Femur (tissue), 1 donor: ENCODE measurements around the gene HLA-DQA1.
"Not testable (repeated sequence)": the region's sequence is repeated elsewhere in the genome, so short reads cannot be mapped to it uniquely, and the experiment has no call there.

Source experiments
- DNase-seq: peaks from one replicate; pipeline ENCODE4 v3.0.0-alpha.2; 2017

HLA-DQA1 gene

DNA sequence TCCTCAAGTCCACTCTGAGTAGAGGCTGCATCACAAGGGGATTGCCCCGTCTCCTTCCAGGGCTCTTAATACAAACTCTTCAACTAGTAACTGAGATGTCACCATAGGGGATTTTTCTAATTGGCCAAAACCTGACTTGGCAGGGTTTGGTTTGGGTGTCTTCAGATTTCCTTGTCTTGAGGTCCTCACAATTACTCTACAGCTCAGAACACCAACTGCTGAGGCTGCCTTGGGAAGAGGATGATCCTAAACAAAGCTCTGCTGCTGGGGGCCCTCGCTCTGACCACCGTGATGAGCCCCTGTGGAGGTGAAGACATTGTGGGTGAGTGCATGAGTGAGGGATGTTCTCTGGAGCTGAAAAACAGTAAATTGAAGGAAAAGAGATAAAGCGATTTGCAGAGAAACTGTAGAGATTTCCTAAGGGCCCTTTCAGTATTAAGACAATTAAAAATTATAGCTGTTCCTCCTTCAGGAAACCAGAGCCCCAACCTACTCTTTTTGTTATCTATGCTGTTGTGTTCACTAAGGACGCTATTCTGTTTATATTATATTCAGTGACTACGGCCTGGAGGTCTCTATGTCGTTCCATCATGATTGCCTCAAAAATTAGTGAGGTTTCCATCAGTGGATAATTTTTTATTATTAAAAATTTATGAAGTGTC lies at the start of gene HLA-DQA1:
Gene HLA-DQA1 (plus strand): TSS at position 188 of the 662 bp plus-strand sequence. CDS start 53 bp downstream, at position 241.
- no peak for DNase-seq

DNA sequence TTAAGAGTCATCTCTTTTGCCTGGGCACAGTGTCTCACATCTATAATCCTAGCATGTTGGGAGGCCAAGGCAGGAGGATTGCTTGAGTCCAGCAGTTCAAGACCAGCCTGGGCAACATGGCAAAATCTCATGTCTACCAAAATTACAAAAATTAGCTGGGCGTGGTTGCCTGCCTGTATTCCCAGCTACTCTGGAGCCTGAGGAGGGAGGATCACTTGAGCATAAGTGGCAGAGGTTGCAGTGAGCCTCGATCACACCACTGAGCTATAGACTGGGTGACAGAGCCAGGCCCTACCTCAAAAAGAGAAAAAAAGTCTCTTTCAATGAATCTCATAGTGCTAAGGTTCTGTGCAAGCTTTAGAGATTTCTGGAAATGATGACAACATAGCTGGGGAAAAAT lies 49.0 kb upstream of the HLA-DQA1 start:
- no peak for DNase-seq

DNA sequence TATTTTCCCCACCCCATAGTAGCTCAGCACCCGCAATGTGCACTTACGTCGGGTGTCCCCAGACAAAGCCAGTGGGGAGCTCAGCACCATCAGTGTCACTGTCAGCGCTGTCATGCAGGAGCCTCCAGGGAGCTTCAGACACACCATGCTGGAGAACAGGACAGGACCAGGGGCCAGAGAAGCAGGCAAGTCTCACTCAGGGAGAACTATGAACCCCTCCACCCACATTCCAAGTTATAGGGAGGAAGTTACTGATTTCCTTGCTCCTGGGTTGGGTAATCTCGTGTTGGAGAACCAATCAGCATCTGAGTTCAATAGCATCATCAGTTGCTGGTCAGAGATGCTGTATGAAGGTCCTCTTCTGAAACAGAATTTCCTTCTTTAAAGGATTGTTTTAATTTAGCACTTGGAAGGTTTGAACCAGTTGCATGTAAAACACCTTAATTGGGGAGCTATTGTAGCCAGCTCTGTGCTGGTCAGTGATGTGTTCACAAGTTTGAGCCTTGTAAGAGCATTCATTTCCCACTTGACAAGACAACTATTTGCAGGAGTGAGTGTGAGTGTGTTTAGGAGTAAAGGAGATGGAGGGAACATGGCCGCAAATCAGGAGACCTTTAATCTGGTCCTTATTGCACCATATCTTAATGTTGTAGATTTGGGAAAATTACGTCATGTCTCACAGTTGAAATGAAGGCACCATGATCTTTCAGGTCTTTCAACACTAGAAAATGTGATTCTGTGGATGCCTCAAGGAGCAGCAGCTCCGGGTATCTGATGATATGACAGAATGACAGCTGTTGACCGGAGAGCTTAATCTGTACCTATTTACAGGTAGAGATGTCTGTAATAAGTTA lies 47.4 kb upstream of the HLA-DQA1 start, which contains the start of gene HLA-DRB1:
Gene HLA-DRB1 (minus strand): TSS at position 253 of the 854 bp plus-strand sequence. CDS start 106 bp downstream, at position 147.
- DNase-seq: peak; percentile 20

GRCh38 chr6:32590713-32591112 lies 46.5 kb upstream of the HLA-DQA1 start:
- DNase-seq: not testable (repeated sequence)

GRCh38 chr6:32597024-32597423 lies 40.2 kb upstream of the HLA-DQA1 start:
- no peak for DNase-seq

- DNase-seq: no peak
Observed at GRCh38 chr6:32602383-32602782, 34.8 kb upstream of the HLA-DQA1 start.

DNA sequence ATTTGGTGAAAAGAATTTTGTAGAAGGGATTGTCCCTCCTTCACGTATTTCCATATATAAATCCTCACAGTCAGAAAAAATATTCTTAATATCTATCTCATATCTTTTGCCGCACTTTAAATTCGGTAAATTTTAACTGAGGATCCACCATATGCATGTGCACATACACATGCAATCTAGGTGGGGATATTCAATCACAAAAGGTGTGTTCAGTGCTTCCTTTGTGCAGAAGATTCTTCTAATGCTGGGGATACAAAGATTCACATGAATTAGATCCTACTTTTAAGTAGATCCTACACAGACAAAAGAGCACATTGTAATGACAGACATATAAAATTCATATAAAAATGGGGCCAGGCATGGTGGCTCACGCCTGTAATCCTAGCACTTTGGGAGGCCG lies 34.0 kb upstream of the HLA-DQA1 start:
- DNase-seq: no peak

DNA sequence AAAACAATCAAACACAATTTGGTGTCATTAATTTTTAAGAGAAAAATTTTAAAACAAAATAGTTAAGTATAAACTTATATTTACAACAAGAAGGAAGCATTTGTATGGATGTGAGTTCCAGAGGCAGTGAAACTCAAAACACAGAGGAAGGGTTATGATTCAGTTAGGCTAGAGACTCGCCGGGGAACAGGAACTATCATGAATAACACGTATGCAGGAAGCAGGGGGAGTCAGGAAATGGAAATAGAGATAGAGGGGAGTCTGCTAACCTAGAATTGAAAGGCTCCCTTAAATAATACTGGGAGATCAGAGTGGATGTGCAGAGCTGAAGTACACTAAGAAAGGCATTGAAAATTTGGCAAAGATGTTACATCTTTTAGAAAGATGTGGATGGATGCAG lies 33.3 kb upstream of the HLA-DQA1 start:
- DNase-seq: no peak

DNA sequence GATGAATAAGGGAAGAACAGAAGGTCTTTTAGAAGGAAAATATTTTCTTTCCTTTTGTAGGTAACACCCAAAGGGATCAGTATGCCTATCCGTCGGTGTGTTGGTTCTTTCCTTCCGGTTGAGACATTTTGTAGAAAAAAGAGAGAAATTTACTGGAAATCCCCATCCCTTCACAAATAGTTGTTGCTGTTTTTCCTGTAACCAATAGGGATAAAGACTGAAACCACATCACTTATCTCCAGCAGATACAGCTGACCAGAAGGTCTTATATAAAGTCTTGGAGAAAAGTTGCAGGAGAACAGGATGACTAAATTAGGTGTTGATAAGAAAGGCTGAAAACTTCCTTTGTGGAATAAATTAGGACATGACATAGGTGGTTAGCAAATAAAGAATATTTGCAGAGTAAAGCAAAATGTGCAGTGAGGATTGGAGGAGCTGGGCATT lies 32.8 kb upstream of the HLA-DQA1 start:
- no peak for DNase-seq

DNA sequence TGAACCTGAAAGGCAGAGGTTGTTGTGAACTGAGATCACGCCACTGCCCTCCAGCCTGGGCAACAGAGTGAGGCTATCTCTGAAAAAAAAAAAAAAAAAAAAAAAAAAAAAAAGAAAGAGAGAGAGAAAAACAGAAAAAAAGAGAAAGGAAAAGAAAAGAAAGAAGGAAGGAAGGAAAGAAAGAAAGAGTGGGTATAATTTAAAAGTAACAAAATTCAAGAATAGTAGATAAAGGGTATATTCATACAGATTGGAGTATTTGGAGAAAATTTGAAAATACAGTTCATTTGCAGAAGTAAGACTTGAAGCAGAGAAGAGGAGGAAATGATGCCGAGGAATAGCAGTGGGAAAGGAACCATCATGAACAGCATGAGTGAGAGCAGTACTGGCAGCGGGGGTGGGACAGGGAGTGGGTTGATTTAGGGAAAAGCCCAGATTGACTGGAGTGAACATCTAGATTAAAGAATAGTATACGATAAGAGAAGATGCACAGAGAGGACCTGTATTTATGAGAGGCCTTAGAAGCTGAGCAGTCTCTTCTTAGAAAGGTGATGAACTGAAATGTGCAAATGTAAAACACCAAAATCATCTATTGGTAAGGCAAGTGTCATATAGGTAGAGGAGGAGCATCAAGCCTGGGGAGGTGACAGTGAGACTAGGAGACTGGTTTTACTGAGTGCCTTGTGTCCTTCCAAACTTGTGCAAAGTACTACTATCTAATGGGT lies 29.8 kb upstream of the HLA-DQA1 start:
- DNase-seq: no peak

DNA sequence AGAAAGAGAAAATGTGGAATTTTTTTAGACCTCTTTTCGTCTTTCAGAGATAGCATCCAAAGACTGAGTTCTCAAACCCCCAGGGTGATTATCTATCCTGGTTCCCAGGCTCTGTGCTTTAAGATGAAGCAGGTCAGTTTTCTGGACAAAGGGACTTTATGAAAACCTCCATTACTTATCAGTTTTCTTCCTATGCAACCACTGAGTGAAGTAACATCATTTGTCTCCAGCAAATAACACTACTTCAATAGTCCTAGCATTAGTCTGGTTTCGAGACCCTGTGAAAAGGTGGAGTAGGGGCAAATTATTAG lies 29.3 kb upstream of the HLA-DQA1 start:
- DNase-seq: no peak

- DNase-seq: no peak
Observed at GRCh38 chr6:32608362-32608761, 28.8 kb upstream of the HLA-DQA1 start.

DNA sequence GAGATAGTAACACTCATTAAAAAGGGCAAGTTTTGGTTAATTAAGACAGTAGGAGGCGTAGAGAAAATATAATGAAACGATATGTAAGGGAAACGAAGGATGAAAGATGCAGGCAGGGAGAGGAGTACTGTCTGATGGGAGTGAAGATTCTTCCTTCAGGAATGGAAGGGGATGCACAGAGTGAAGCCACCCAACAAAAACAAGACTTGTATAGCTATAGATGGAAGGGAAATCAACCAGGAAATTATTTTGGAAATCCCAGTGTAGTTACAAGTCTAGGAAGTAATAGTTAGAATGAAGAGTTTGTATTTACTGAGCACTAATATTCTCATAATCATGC lies 27.8 kb upstream of the HLA-DQA1 start:
- DNase-seq: no peak

- peak; percentile 68 for DNase-seq
Observed at GRCh38 chr6:32609731-32610640, 27.2 kb upstream of the HLA-DQA1 start.

DNA sequence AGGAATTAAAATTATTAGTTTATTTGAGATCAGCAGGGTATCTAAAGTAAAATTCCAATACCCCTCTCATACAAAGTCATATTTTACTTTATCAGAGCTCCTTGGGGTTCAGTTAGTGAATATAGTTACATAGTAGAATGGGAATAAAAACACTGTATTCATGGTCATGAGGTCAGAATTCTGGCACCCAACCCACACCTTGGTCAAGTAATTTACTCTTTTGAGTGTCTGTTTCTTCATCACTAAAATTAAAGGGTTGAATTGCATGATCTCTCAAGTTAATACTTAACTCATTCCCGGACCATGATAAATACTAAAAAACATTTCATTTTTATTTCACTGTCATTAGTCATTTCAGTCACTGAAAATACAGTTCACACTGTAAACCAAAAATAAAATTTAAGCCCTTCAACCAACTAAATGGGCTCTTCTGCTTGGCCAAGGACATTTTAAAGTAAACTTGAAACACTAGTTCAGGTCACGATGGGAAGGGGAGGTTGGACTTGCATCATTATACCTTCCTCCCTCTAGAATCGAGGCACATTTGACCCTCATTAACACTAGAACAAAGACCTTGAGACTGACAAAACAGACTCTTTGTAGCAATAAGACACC lies 26.4 kb upstream of the HLA-DQA1 start:
- DNase-seq: no peak

DNA sequence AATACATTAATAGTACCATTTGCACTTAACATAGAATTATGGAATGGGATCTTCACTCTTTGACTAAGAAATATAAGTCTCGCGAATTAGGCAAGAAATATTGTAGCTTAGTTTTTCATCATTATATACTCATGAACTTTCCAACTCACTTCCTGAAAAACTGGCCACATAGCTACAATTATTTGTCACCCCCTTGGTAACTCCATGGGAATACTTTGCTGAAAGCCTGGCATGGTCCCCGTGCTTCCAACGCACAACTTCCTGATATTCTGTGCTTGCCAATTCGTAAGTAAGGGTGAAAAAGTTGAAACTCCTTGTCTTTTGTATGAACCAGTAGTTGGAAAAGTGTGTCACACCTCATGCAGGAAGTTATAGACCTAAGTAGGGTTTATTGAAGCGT lies 23.7 kb upstream of the HLA-DQA1 start:
- DNase-seq: no peak

DNA sequence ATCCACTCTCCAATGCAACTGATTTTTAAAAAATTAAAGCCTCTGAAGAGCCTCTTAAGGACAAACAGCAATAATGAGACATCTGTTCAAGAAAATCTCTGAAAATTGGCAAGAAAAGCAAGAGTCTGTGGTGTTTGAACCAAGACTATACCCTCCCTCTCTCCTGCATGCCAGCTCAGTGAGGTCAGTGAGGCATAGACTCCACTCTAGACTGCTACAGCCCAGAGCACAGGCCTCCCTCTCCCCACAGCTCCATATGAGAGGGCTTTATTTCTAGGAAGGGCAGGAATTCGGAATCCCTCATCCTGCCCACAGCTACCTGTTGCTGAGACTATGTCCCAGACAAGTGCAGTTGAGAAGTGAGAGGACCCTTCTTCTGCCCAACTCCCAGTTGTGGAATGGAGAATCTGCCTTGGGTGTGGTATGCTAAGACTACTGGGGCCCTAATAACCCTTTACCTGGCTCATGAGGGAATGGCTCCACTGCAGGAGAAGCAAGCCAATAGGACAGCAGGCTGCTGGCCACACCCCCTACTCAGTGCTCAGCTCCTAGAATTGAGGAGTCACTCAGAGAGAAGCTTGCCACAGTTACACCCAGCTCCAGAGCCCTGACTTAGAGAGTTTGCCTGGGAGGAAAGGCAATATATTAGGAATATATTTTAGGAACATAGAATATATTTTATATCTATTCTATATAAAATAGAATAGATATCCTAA lies 22.7 kb upstream of the HLA-DQA1 start:
- no peak for DNase-seq

DNA sequence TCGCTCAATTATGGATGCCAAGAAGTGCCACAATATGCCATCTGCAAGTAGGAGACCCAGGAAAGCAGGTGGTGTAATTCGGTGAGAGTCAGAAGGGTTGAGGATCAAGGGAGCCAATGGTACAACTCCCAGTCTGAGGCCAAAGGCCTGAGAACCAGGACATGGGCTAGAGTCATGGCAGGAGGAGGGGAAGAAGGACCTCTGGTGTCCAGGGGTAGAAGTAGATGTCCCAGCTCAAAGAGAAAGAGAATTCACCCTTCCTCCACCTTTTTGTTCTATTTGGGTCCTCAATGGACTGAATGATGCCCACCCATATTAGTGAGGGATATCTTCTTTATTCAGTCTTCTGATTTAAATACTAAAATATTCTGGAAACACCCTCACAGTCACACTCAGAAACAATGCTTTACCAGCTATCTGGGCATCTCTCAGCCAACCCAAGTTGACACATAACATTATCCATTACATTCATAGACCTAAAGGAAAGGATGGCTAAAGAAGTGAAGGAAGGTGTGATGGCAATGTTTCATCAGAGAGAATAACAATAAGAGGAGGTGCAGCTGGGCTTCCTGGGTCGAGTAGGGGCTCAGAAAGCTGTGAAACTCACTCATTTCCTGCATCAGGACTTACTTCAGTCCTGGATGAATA lies 21.2 kb upstream of the HLA-DQA1 start:
- DNase-seq: no peak

DNA sequence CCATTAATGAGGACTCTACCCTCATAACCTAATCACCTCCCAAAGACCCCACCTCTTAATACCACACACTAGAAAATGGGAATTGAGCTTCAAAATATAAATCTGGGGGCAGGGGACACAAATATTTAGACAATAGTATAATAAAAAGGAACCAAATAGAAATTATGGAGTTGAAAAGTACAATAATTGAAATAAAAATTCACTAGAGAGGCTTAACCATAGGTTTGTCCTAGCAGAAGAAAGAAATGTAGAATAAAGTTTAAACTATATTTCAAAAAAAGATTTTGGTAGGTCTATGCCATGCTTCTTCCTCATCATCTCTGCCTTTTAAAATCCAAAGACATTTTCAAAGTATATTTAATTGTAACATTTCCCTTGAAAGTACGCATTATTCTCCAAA lies 19.5 kb upstream of the HLA-DQA1 start:
- no peak for DNase-seq

DNA sequence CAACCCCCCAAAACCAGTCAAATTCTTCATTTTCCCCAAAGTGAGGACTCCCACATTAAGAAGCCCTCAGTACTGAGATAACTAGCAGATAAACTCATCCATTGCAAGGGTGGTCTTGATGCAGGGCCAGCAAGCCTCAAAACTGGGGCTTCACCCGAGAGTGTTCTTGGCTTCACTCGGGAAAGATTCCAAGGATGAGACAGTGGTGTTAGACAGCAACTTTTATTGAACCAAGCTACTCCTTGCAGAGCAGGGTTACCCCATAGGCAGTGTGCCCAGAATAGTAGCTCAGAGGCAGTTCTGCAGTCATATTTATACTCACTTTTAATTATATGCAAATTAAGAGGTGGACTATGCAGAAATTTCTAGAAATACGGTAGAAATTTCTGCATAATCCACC lies 15.8 kb upstream of the HLA-DQA1 start:
- no peak for DNase-seq
